22Rv1 (cell line): Measurements from ENCODE around the gene PANK4.

Experiments used
- CTCF ChIP-seq: fragments of 450-650 bp; IDR thresholded peaks from 2 replicates; pipeline ENCODE4 v1.5.1; 2017; ENCODE audit warnings: mild to moderate bottlenecking
- ZFX ChIP-seq: fragments of 450-650 bp; IDR thresholded peaks from 2 replicates; pipeline ENCODE4 v1.6.1; 2017; ENCODE audit warnings: antibody characterized with exemption, borderline replicate concordance

- TF ChIP-seq CTCF, result no peak
- TF ChIP-seq ZFX, result no peak
These were observed 20.2 kb downstream of the PANK4 start for GRCh38 chr1:2506007-2506860.
